IMR-90 (cell line): ENCODE results near the gene SSR4. TPM values are rescaled to one million over a fixed set of nuclear protein-coding genes. Genes with fewer than 3 reads are reported as not detected.

Experiments used
- ATAC-seq: fragments of 200-7000 bp; cut with Tn5 transposase; 2 replicates; pipeline ENCODE4 v1.9.1; 2020; ENCODE audit warnings: low read depth, mild to moderate bottlenecking, moderate library complexity
- BruUV-seq: library from RNA; stranded (reverse); fragments of 400-500 nt; replicated peaks from 2 replicates; lab custom pipeline; 2021; lab: Mats Ljungman, UMichigan
- CTCF ChIA-PET: fragments of 300-600 bp; formaldehyde crosslinking; extraction: SDS; loops from one replicate; lab custom pipeline; 2021; ENCODE audit warnings: antibody characterized with exemption; lab: Yijun Ruan, JAX
- POLR2A ChIA-PET: fragments of 300-600 bp; sonication (Branson Sonifier 250); formaldehyde crosslinking; loops from one replicate; lab custom pipeline; 2022; ENCODE audit warnings: antibody characterized with exemption; ENCODE audit not compliant: unreplicated experiment; lab: Charles Lee
- DNase-seq: peaks from one replicate; pipeline ENCODE4 v3.0.0; 2013
- H2AFZ ChIP-seq: replicated peaks from 2 replicates; pipeline ENCODE3; 2013; ENCODE audit warnings: low read length, mild to moderate bottlenecking; ENCODE audit not compliant: poor library complexity
- H2AK5ac ChIP-seq: 2 replicates; pipeline ENCODE4 v1.6.1; 2013; ENCODE audit warnings: low read depth, low read length, inconsistent platforms
- H2AK9ac ChIP-seq: replicated peaks from 2 replicates; pipeline ENCODE3; 2013; ENCODE audit warnings: mild to moderate bottlenecking, low read depth, low read length, moderate library complexity; ENCODE audit not compliant: poor library complexity
- H2BK120ac ChIP-seq: 2 replicates; pipeline ENCODE4 v1.6.1; 2013; ENCODE audit warnings: low read depth, low read length, inconsistent platforms
- H2BK15ac ChIP-seq: 3 replicates; pipeline ENCODE4 v1.6.1; 2013; ENCODE audit warnings: low read depth, low read length, inconsistent platforms
- H2BK20ac ChIP-seq: 2 replicates; pipeline ENCODE4 v1.6.1; 2013; ENCODE audit warnings: low read depth, mild to moderate bottlenecking, inconsistent platforms, low read length, moderate library complexity
- H2BK5ac ChIP-seq: 2 replicates; pipeline ENCODE4 v1.6.1; 2013; ENCODE audit warnings: mild to moderate bottlenecking, low read depth, low read length, inconsistent platforms; ENCODE audit not compliant: poor library complexity, severe bottlenecking
- H3K14ac ChIP-seq: replicated peaks from 2 replicates; pipeline ENCODE4 v1.6.1; 2013; ENCODE audit warnings: low read depth, low read length, inconsistent platforms
- H3K18ac ChIP-seq: 2 replicates; pipeline ENCODE4 v1.6.1; 2013; ENCODE audit warnings: low read depth, low read length, control low read depth
- H3K23ac ChIP-seq: 2 replicates; pipeline ENCODE4 v1.6.1; 2013; ENCODE audit warnings: low read depth, low read length, inconsistent platforms
- H3K27ac ChIP-seq: 2 replicates; pipeline ENCODE4 v1.5.1; 2013; ENCODE audit warnings: mild to moderate bottlenecking, control low read depth, low read length; ENCODE audit not compliant: insufficient read depth
- H3K27me3 ChIP-seq: 2 replicates; pipeline ENCODE4 v1.6.1; 2013; ENCODE audit warnings: low read length; ENCODE audit not compliant: control insufficient read depth, insufficient read depth
- H3K36me3 ChIP-seq: 2 replicates; pipeline ENCODE4 v1.6.1; 2013; ENCODE audit warnings: low read length, mixed read lengths; ENCODE audit not compliant: control insufficient read depth, insufficient read depth
- H3K4ac ChIP-seq: 2 replicates; pipeline ENCODE4 v1.6.1; 2013; ENCODE audit warnings: low read depth, low read length, inconsistent platforms
- H3K4me1 ChIP-seq: 2 replicates; pipeline ENCODE4 v1.6.1; 2013; ENCODE audit warnings: low read length, mixed read lengths; ENCODE audit not compliant: control insufficient read depth, insufficient read depth
- H3K4me2 ChIP-seq: 2 replicates; pipeline ENCODE4 v1.6.1; 2013; ENCODE audit warnings: low read depth, mild to moderate bottlenecking, control low read depth, low read length, moderate library complexity
- H3K4me3 ChIP-seq: 2 replicates; pipeline ENCODE4 v1.5.1; 2013; ENCODE audit warnings: low read depth, mild to moderate bottlenecking, control low read depth, low read length, moderate library complexity; ENCODE audit not compliant: insufficient read depth
- H3K56ac ChIP-seq: 2 replicates; pipeline ENCODE4 v1.6.1; 2013; ENCODE audit warnings: low read length, inconsistent platforms; ENCODE audit not compliant: insufficient read depth; ENCODE audit errors: extremely low read depth
- H3K79me1 ChIP-seq, 2 experiments: 2 replicates each; pipeline ENCODE4 v1.6.1; 2013; ENCODE audit warnings: low read length in 2 of 2, inconsistent platforms in 1 of 2, low read depth in 1 of 2
- H3K9ac ChIP-seq: 2 replicates; pipeline ENCODE4 v1.6.1; 2013; ENCODE audit warnings: low read depth, low read length, control low read depth
- H3K9me1 ChIP-seq: 2 replicates; pipeline ENCODE4 v1.6.1; 2013; ENCODE audit warnings: low read length, inconsistent platforms; ENCODE audit not compliant: insufficient read depth
- H3K9me3 ChIP-seq: 2 replicates; pipeline ENCODE4 v1.6.1; 2013; ENCODE audit warnings: low read length; ENCODE audit not compliant: control insufficient read depth, insufficient read depth
- H4K20me1 ChIP-seq: 2 replicates; pipeline ENCODE4 v1.6.1; 2013; ENCODE audit warnings: low read length, inconsistent platforms; ENCODE audit not compliant: insufficient read depth
- H4K5ac ChIP-seq: 2 replicates; pipeline ENCODE4 v1.6.1; 2013; ENCODE audit warnings: mild to moderate bottlenecking, low read depth, low read length, control low read depth
- H4K8ac ChIP-seq, 2 experiments: 2 replicates each; pipeline ENCODE4 v1.6.1; 2013; ENCODE audit warnings: low read depth in 2 of 2, low read length in 2 of 2, control low read depth in 1 of 2, inconsistent platforms in 1 of 2
- H4K91ac ChIP-seq: 2 replicates; pipeline ENCODE4 v1.6.1; 2013; ENCODE audit warnings: low read depth, low read length, inconsistent platforms; ENCODE audit not compliant: insufficient read depth
- BHLHE40 ChIP-seq: fragments of 150-350 bp; IDR thresholded peaks from 2 replicates; pipeline ENCODE4 v1.6.1; 2016; ENCODE audit warnings: mild to moderate bottlenecking, low read depth, low read length
- CEBPB ChIP-seq: IDR thresholded peaks from 2 replicates; pipeline ENCODE4 v1.6.1; 2012; ENCODE audit warnings: low read depth, low read length, improper control_type of control experiment
- CTCF ChIP-seq: conservative IDR thresholded peaks from 2 replicates; pipeline ENCODE4 v1.5.1; 2012; ENCODE audit warnings: mild to moderate bottlenecking, low read depth, low read length, improper control_type of control experiment
- SMC3 ChIP-seq: fragments of 150-350 bp; IDR thresholded peaks from 2 replicates; pipeline ENCODE4 v1.6.1; 2016; ENCODE audit warnings: low read depth, mild to moderate bottlenecking, antibody characterized with exemption, low read length, moderate library complexity
- WGBS, 2 experiments: methylation state at CpG; one replicate each; pipeline versions ENCODE4 v1.1.5 to v1.1.7; 2013; ENCODE audit warnings: missing lambda C conversion rate in 2 of 2; ENCODE audit not compliant: insufficient read length in 1 of 2; ENCODE audit errors: extremely low coverage in 2 of 2; 5-methylcytosine and 5-hydroxymethylcytosine counted together
- dilution Hi-C: fragments of 300-500 bp; cut with HindIII; formaldehyde crosslinking; loops from one replicate; pipeline ENCODE4 v1.14.3; 2018; ENCODE audit warnings: low sequenced_read_pairs; ENCODE audit not compliant: unreplicated experiment
- in situ Hi-C: fragments of 300-500 bp; cut with MboI; formaldehyde crosslinking; loops from 3 replicates; pipeline ENCODE4 v1.14.3; 2019; ENCODE audit warnings: low sequenced_read_pairs, inconsistent platforms, mixed read lengths
- intact Hi-C: fragments of 100-400 bp; cut with micrococcal nuclease; formaldehyde crosslinking; loops from 2 replicates; pipeline ENCODE4 v1.10.0; 2022
- polyA plus RNA-seq, 3 experiments: library from polyadenylated mRNA; depleted of rRNA; stranded (reverse); fragments of >200 nt; gene quantifications; 2 replicates each; pipeline ENCODE4 v1.2.3, GENCODE V29; 2012; ENCODE audit warnings: low replicate concordance in 1 of 3
- total RNA-seq: library from RNA; depleted of rRNA; stranded (reverse); fragments of >200 nt; gene quantifications from 2 replicates; pipeline ENCODE4 v1.2.3, GENCODE V29; 2012; rRNA removed

The SSR4 gene
- total and polyA plus RNA-seq, 2 of the 4 experiments (the other 2 are of a cell fraction), result 141 to 480 TPM

- no peak overlapping the region for H4K91ac ChIP-seq
- no peak overlapping the region for H3K56ac ChIP-seq
- H2BK120ac ChIP-seq, result no peak overlapping the region
- in situ Hi-C loops (no loop called here), intact Hi-C loops (no loop called here), dilution Hi-C loops (no loop called here)
- H2BK20ac ChIP-seq, result no peak overlapping the region
- peaks cover 4% of the 10 kb centered on the region for H3K9me3 ChIP-seq
- H3K18ac ChIP-seq, result no peak overlapping the region
- WGBS, 2 experiments, result no CpG with 5 or more reads among the region's 3 CpGs
- H2AK5ac ChIP-seq, result no peak overlapping the region
- H2AFZ ChIP-seq, result no peak overlapping the region
- H3K4me3 ChIP-seq, result no peak overlapping the region
- H3K9me1 ChIP-seq, result no peaks in the 10 kb centered on the region
- POLR2A ChIA-PET, result no interaction called here
- peaks cover 26% of the 10 kb centered on the region for H3K27me3 ChIP-seq
- H3K4me2 ChIP-seq, result no peak overlapping the region
- no peak overlapping the region for H3K27ac ChIP-seq
- no peak overlapping the region for H4K8ac ChIP-seq
- H4K5ac ChIP-seq, result no peak overlapping the region
- BruUV-seq, result no TSS peak
- no peaks in the 10 kb centered on the region for H3K79me1 ChIP-seq
- H3K36me3 ChIP-seq, result no peaks in the 10 kb centered on the region
- DNase-seq (no peak), ATAC-seq (no peak)
- H4K20me1 ChIP-seq, result no peaks in the 10 kb centered on the region
- no peak overlapping the region for H3K9ac ChIP-seq
- H3K4ac ChIP-seq, result no peak overlapping the region
- H2AK9ac ChIP-seq, result no peak overlapping the region
- H3K23ac ChIP-seq, result no peak overlapping the region
- CTCF ChIA-PET, result no interaction called here
- no peak overlapping the region for H2BK5ac ChIP-seq
- no peak overlapping the region for H2BK15ac ChIP-seq
- no peak for TF ChIP-seq CEBPB
- no peak for TF ChIP-seq CTCF
- no peak for TF ChIP-seq BHLHE40
- TF ChIP-seq SMC3, result no peak
- H3K4me1 ChIP-seq, result no peaks in the 10 kb centered on the region
- H3K14ac ChIP-seq, result no peak overlapping the region
These were observed 51.4 kb downstream of the SSR4 start for GRCh38 chrX:153845842-153846241.

Other genes with a start within 250 kb of the SSR4 start
- gene CCNQ, start 195.5 kb upstream of the SSR4 start, total RNA-seq, result 26.9 and 27.6 TPM in 2 replicates
- 35.2 and 39.1 TPM in 2 replicates for gene CCNQ, start 195.5 kb upstream of the SSR4 start, polyA plus RNA-seq (2012; rRNA removed)
- gene DUSP9, start 147.5 kb upstream of the SSR4 start, total RNA-seq, result under 0.01 TPM in 2 replicates
- gene DUSP9, start 147.5 kb upstream of the SSR4 start, polyA plus RNA-seq (2012; rRNA removed), result 0.09 and 0.16 TPM in 2 replicates
- 0.18 TPM in 1 of 2 replicates, not detected in the other for gene PNCK, start 120.9 kb upstream of the SSR4 start, total RNA-seq
- gene PNCK, start 120.9 kb upstream of the SSR4 start, polyA plus RNA-seq (2012; rRNA removed), result 0.13 and 0.22 TPM in 2 replicates
- 6.7 and 7.2 TPM in 2 replicates for gene SLC6A8, start 106.7 kb upstream of the SSR4 start, total RNA-seq
- 21.1 and 25.5 TPM in 2 replicates for gene SLC6A8, start 106.7 kb upstream of the SSR4 start, polyA plus RNA-seq (2012; rRNA removed)
- gene BCAP31, start 70.3 kb upstream of the SSR4 start, total RNA-seq, result 166 and 244 TPM in 2 replicates
- gene BCAP31, start 70.3 kb upstream of the SSR4 start, polyA plus RNA-seq (2012; rRNA removed), result 125 and 131 TPM in 2 replicates
- gene ABCD1, start 69.8 kb upstream of the SSR4 start, total RNA-seq, result 4.3 and 4.7 TPM in 2 replicates
- gene ABCD1, start 69.8 kb upstream of the SSR4 start, polyA plus RNA-seq (2012; rRNA removed), result 7.0 and 8.3 TPM in 2 replicates
- gene PLXNB3, start 30.4 kb upstream of the SSR4 start, total RNA-seq, result 0.36 and 1.7 TPM in 2 replicates
- 22.3 and 26.9 TPM in 2 replicates for gene PLXNB3, start 30.4 kb upstream of the SSR4 start, polyA plus RNA-seq (2012; rRNA removed)
- gene SRPK3, start 13.6 kb upstream of the SSR4 start, total RNA-seq, result 0.36 and 0.56 TPM in 2 replicates
- gene SRPK3, start 13.6 kb upstream of the SSR4 start, polyA plus RNA-seq (2012; rRNA removed), result 0.34 and 0.70 TPM in 2 replicates
- 75.8 and 79.4 TPM in 2 replicates for gene IDH3G, start 293 bp upstream of the SSR4 start, total RNA-seq
- gene IDH3G, start 293 bp upstream of the SSR4 start, polyA plus RNA-seq (2012; rRNA removed), result 85.7 and 95.0 TPM in 2 replicates
- gene PDZD4, start 35.9 kb downstream of the SSR4 start, total RNA-seq, result under 0.01 and 0.28 TPM in 2 replicates
- gene PDZD4, start 35.9 kb downstream of the SSR4 start, polyA plus RNA-seq (2012; rRNA removed), result 0.34 and 0.38 TPM in 2 replicates
- 0.36 and 0.56 TPM in 2 replicates for gene L1CAM, start 91.5 kb downstream of the SSR4 start, total RNA-seq
- 1.9 and 2.2 TPM in 2 replicates for gene L1CAM, start 91.5 kb downstream of the SSR4 start, polyA plus RNA-seq (2012; rRNA removed)
- not detected in 2 replicates for gene AVPR2, start 110.0 kb downstream of the SSR4 start, total RNA-seq
- not detected in 2 replicates for gene AVPR2, start 110.0 kb downstream of the SSR4 start, polyA plus RNA-seq (2012; rRNA removed)
- gene ARHGAP4, start 131.6 kb downstream of the SSR4 start, total RNA-seq, result 0.18 and 0.28 TPM in 2 replicates
- gene ARHGAP4, start 131.6 kb downstream of the SSR4 start, polyA plus RNA-seq (2012; rRNA removed), result 0.72 and 0.79 TPM in 2 replicates
- gene NAA10, start 140.4 kb downstream of the SSR4 start, total RNA-seq, result 98.6 and 118 TPM in 2 replicates
- 150 and 172 TPM in 2 replicates for gene NAA10, start 140.4 kb downstream of the SSR4 start, polyA plus RNA-seq (2012; rRNA removed)
- 0.18 TPM in 1 of 2 replicates, not detected in the other for gene RENBP, start 150.0 kb downstream of the SSR4 start, total RNA-seq
- 0.10 and 0.15 TPM in 2 replicates for gene RENBP, start 150.0 kb downstream of the SSR4 start, polyA plus RNA-seq (2012; rRNA removed)
- gene HCFC1, start 177.2 kb downstream of the SSR4 start, total RNA-seq, result 3.2 and 4.4 TPM in 2 replicates
- 17.6 and 19.0 TPM in 2 replicates for gene HCFC1, start 177.2 kb downstream of the SSR4 start, polyA plus RNA-seq (2012; rRNA removed)
- 2.8 and 3.4 TPM in 2 replicates for gene TMEM187, start 178.1 kb downstream of the SSR4 start, total RNA-seq
- 6.2 and 6.3 TPM in 2 replicates for gene TMEM187, start 178.1 kb downstream of the SSR4 start, polyA plus RNA-seq (2012; rRNA removed)
- 31.9 and 33.3 TPM in 2 replicates for gene IRAK1, start 225.2 kb downstream of the SSR4 start, total RNA-seq
- 50.2 and 61.9 TPM in 2 replicates for gene IRAK1, start 225.2 kb downstream of the SSR4 start, polyA plus RNA-seq (2012; rRNA removed)